ENCODE measurements around the gene GP1BA. TPM values are rescaled to one million over a fixed set of nuclear protein-coding genes. Genes with fewer than 3 reads are reported as not detected.

Gene GP1BA
- total and polyA plus RNA-seq, 2 experiments from 2014 or later = 0.24 TPM; not detected in 1

DNA sequence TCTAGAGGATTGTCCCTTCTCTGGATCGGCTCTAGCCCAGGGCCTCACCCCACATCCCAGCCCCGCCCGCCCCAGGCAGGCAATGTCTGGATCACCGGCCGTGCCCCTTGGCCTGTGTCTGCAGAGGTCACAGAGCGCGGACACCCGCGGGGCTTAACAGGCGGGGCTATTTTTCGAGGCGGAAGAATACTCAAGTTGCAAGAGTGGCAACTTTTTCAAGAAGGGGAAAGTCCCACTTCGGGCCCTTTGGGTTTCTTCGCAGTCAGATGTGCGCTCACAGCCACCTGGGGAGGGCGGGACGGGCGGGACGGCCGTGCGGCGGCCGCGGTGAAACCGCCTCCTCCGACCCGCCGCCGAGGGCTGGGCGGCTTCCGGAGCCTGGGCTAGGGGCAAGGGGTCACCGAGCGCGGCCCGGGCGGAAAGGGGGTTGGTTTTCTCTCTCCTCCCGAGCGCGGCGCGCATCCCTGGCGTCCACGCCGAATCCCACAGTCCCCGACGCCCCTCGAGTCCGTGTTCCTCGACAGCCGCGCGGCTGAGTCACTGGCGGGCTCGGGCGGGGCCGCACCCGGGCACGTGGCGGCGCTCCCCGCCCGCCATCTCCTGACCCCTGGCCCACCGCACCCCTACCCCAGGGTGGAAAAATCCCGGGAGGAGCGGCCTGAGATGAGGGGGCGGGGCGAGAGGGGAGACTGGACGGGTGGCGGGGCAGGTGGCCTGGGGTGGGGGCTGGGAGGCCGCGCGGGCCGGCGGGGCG, 17.4 kb downstream of the GP1BA start:
- peaks cover 34% of the 10 kb centered on the region for H3K36me3 Mint-ChIP-seq (ENCODE audit: low read depth)
- DNase-seq (ENCODE audit: low spot score) (peak; percentile 68), ATAC-seq (peak; percentile 23)
- Histone ChIP-seq H3K4me2 (peak overlapping the region; percentile 96), H3K9me2 (ENCODE audit: insufficient read depth) (no peaks in the 10 kb centered on the region), H3K4me3 (peak overlapping the region; percentile 96), H3K79me2 (replicated peaks; ENCODE audit: insufficient read depth) (peaks cover 35% of the 10 kb centered on the region), H3K4me1 (ENCODE audit: insufficient read depth) (peaks cover 39% of the 10 kb centered on the region), H3K27ac (ENCODE audit: low read depth) (peak overlapping the region; percentile 100), H4K20me1 (replicated peaks; ENCODE audit: insufficient read depth) (peaks cover 15% of the 10 kb centered on the region), H3F3A (replicated peaks; ENCODE audit: low read depth) (peaks cover 29% of the 10 kb centered on the region), H3K27me3 (ENCODE audit: insufficient read depth) (no peaks in the 10 kb centered on the region), H2AFZ (no peak overlapping the region), H3K36me3 (ENCODE audit: insufficient read depth) (peaks cover 16% of the 10 kb centered on the region)
- H3K4me3 Mint-ChIP-seq = peak overlapping the region; percentile 76
- H3K27ac Mint-ChIP-seq = peak overlapping the region; percentile 81
- peaks cover 34% of the 10 kb centered on the region for H3K27me3 Mint-ChIP-seq (ENCODE audit: insufficient read depth, low read depth, poor library complexity)
- TF ChIP-seq EZH2phosphoT487 (IDR thresholded peaks at IDR 0.05; ENCODE audit: unreplicated experiment) (no peak), ZNF331 (CRISPR knock-in tag; IDR thresholded peaks at IDR 0.05; ENCODE audit: low read depth) (no peak), CREB1 (CRISPR knock-in tag; IDR thresholded peaks at IDR 0.05; ENCODE audit: low read depth) (no peak), ZNF114 (CRISPR knock-in tag; IDR thresholded peaks at IDR 0.05) (no peak), CTCF (conservative IDR thresholded peaks at IDR 0.05; ENCODE audit: low read depth in 2 of 2) (no peak), JUNB (IDR thresholded peaks at IDR 0.05; ENCODE audit: unreplicated experiment) (no peak), NANOG (IDR thresholded peaks at IDR 0.05; ENCODE audit: borderline replicate concordance) (no peak), EZH2 (IDR thresholded peaks at IDR 0.05; ENCODE audit: low read depth, unreplicated experiment) (no peak), POLR2AphosphoS5 (IDR thresholded peaks at IDR 0.05; ENCODE audit: low read depth) (no peak), STAT1 (IDR thresholded peaks at IDR 0.05; ENCODE audit: unreplicated experiment) (no peak)
- TF ChIP-seq, protein P1, sequence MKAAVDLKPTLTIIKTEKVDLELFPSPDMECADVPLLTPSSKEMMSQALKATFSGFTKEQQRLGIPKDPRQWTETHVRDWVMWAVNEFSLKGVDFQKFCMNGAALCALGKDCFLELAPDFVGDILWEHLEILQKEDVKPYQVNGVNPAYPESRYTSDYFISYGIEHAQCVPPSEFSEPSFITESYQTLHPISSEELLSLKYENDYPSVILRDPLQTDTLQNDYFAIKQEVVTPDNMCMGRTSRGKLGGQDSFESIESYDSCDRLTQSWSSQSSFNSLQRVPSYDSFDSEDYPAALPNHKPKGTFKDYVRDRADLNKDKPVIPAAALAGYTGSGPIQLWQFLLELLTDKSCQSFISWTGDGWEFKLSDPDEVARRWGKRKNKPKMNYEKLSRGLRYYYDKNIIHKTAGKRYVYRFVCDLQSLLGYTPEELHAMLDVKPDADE (IDR thresholded peaks at IDR 0.05) = no peak; the same call in 1 of the 2 replicates
- TF ChIP-seq, protein P2, sequence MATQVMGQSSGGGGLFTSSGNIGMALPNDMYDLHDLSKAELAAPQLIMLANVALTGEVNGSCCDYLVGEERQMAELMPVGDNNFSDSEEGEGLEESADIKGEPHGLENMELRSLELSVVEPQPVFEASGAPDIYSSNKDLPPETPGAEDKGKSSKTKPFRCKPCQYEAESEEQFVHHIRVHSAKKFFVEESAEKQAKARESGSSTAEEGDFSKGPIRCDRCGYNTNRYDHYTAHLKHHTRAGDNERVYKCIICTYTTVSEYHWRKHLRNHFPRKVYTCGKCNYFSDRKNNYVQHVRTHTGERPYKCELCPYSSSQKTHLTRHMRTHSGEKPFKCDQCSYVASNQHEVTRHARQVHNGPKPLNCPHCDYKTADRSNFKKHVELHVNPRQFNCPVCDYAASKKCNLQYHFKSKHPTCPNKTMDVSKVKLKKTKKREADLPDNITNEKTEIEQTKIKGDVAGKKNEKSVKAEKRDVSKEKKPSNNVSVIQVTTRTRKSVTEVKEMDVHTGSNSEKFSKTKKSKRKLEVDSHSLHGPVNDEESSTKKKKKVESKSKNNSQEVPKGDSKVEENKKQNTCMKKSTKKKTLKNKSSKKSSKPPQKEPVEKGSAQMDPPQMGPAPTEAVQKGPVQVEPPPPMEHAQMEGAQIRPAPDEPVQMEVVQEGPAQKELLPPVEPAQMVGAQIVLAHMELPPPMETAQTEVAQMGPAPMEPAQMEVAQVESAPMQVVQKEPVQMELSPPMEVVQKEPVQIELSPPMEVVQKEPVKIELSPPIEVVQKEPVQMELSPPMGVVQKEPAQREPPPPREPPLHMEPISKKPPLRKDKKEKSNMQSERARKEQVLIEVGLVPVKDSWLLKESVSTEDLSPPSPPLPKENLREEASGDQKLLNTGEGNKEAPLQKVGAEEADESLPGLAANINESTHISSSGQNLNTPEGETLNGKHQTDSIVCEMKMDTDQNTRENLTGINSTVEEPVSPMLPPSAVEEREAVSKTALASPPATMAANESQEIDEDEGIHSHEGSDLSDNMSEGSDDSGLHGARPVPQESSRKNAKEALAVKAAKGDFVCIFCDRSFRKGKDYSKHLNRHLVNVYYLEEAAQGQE (IDR thresholded peaks at IDR 0.05; ENCODE audit: unreplicated experiment) = no peak
- TF ChIP-seq, protein P3, sequence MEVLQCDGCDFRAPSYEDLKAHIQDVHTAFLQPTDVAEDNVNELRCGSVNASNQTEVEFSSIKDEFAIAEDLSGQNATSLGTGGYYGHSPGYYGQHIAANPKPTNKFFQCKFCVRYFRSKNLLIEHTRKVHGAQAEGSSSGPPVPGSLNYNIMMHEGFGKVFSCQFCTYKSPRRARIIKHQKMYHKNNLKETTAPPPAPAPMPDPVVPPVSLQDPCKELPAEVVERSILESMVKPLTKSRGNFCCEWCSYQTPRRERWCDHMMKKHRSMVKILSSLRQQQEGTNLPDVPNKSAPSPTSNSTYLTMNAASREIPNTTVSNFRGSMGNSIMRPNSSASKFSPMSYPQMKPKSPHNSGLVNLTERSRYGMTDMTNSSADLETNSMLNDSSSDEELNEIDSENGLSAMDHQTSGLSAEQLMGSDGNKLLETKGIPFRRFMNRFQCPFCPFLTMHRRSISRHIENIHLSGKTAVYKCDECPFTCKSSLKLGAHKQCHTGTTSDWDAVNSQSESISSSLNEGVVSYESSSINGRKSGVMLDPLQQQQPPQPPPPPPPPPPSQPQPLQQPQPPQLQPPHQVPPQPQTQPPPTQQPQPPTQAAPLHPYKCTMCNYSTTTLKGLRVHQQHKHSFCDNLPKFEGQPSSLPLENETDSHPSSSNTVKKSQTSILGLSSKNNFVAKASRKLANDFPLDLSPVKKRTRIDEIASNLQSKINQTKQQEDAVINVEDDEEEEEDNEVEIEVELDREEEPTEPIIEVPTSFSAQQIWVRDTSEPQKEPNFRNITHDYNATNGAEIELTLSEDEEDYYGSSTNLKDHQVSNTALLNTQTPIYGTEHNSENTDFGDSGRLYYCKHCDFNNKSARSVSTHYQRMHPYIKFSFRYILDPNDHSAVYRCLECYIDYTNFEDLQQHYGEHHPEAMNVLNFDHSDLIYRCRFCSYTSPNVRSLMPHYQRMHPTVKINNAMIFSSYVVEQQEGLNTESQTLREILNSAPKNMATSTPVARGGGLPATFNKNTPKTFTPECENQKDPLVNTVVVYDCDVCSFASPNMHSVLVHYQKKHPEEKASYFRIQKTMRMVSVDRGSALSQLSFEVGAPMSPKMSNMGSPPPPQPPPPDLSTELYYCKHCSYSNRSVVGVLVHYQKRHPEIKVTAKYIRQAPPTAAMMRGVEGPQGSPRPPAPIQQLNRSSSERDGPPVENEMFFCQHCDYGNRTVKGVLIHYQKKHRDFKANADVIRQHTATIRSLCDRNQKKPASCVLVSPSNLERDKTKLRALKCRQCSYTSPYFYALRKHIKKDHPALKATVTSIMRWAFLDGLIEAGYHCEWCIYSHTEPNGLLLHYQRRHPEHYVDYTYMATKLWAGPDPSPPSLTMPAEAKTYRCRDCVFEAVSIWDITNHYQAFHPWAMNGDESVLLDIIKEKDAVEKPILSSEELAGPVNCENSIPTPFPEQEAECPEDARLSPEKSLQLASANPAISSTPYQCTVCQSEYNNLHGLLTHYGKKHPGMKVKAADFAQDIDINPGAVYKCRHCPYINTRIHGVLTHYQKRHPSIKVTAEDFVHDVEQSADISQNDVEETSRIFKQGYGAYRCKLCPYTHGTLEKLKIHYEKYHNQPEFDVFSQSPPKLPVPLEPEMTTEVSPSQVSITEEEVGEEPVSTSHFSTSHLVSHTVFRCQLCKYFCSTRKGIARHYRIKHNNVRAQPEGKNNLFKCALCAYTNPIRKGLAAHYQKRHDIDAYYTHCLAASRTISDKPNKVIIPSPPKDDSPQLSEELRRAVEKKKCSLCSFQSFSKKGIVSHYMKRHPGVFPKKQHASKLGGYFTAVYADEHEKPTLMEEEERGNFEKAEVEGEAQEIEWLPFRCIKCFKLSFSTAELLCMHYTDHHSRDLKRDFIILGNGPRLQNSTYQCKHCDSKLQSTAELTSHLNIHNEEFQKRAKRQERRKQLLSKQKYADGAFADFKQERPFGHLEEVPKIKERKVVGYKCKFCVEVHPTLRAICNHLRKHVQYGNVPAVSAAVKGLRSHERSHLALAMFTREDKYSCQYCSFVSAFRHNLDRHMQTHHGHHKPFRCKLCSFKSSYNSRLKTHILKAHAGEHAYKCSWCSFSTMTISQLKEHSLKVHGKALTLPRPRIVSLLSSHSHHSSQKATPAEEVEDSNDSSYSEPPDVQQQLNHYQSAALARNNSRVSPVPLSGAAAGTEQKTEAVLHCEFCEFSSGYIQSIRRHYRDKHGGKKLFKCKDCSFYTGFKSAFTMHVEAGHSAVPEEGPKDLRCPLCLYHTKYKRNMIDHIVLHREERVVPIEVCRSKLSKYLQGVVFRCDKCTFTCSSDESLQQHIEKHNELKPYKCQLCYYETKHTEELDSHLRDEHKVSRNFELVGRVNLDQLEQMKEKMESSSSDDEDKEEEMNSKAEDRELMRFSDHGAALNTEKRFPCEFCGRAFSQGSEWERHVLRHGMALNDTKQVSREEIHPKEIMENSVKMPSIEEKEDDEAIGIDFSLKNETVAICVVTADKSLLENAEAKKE (CRISPR knock-in tag; IDR thresholded peaks at IDR 0.05) = no peak
- peaks cover 44% of the 10 kb centered on the region for H3K4me1 Mint-ChIP-seq
- H3K9me3 Mint-ChIP-seq = no peaks in the 10 kb centered on the region; the same call in 2 of the 3 replicates
